SH-SY5Y (cell line): ENCODE results near the gene MCM8.

ENCODE experiments used
- GATA2 ChIP-seq: IDR thresholded peaks from 2 replicates; pipeline ENCODE4 v1.6.1; 2011; ENCODE audit warnings: mild to moderate bottlenecking, low read depth, low read length
- GATA3 ChIP-seq: IDR thresholded peaks from 2 replicates; pipeline ENCODE4 v1.6.1; 2011; ENCODE audit warnings: low read depth, mild to moderate bottlenecking, low read length, moderate library complexity

MCM8 gene

DNA sequence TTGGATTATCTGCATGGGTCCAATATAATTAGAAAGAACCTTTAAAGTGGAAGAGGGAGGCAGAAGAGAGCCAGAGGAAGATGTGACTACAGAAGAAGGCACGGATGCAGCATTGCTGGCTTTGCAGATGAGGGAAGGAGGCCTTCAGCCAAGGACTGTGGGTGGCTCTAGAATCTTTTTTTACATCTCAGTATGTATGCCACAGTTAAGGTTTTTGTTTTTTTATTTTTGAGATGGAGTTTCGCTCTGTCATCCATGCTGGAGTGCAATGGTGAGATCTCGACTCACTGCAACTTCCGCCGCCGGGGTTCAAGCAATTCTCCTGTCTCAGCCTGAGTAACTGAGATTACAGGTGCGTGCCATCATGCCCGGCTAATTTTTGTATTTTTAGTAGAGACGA lies 49.3 kb downstream of the MCM8 start:
- TF ChIP-seq GATA2 = no peak
- no peak for TF ChIP-seq GATA3

- no peak for TF ChIP-seq GATA2
- no peak for TF ChIP-seq GATA3
These were observed 50.4 kb downstream of the MCM8 start for GRCh38 chr20:6000871-6001270.

GRCh38 chr20:6006603-6006949 lies 56.1 kb downstream of the MCM8 start:
- TF ChIP-seq GATA2 = no peak
- no peak for TF ChIP-seq GATA3

DNA sequence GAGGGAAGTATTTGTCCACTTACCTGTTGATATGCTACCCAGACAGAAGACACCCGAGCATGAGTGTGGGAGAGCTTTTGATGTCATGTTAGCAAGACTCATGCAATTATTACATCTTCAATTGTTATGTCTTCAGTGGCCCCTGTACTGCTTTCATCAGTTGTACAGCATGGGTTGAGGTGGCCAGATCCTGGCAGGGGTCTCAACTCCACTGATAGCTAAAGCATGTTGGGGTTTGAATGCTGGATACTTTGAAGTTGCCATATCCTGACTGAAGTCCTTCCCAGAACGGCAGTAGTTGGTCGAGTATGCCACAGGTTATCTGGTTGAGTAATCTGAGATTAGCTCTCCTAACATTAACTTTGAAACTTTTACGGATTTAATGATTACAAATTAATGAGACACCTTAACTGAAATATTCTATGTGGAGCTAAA lies 56.7 kb downstream of the MCM8 start:
- no peak for TF ChIP-seq GATA3
- TF ChIP-seq GATA2 = no peak

DNA sequence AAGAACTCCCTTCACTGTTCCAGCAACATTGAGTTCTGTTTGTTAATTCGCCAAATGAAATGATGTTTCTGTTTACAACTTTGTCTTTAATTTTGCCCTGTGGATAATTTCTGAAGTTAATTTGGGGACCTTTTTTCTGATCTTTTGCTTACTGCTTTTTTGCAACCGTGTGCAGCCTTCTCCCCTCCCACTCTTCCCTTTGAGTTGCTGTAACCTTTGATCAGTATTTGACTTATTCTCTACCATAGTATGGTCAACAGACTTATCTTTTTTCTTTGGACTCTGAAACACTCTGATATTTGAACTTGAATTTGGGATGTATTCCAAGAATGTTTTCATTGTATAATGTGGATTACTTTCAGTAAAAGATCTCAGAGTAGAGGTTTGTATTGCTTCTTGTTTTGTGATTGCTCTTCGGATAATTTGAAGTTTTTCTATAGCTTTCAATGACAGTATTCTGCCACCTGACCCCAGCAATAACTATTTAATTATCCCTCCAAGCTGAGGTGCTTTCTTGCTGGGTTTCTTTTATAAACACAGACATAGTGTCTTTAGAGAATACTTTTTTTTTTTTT lies 57.2 kb downstream of the MCM8 start:
- TF ChIP-seq GATA3 (no peak), GATA2 (no peak)

DNA sequence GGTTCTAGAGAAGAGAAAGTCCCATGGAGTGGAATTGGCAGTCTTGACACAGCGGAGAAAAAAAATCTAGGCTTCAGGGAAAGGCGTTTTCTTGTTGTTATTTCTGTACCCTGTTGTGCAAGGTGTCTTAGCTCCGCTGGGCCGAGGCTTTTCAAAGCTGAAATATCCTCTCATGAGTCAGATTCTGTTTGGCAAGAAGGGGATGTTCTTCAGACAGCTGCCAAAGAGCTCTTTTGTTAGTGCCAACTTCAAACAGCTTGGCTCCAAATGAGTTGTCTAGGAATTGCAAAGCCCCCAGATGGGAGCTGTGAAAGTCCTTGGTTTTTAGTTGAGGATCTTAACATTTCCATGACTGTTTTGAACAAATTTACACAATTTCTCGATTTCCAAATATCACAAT lies 57.8 kb downstream of the MCM8 start:
- no peak for TF ChIP-seq GATA3
- no peak for TF ChIP-seq GATA2

- TF ChIP-seq GATA2 (no peak), GATA3 (no peak)
These were observed 61.7 kb downstream of the MCM8 start for GRCh38 chr20:6012179-6012578.

DNA sequence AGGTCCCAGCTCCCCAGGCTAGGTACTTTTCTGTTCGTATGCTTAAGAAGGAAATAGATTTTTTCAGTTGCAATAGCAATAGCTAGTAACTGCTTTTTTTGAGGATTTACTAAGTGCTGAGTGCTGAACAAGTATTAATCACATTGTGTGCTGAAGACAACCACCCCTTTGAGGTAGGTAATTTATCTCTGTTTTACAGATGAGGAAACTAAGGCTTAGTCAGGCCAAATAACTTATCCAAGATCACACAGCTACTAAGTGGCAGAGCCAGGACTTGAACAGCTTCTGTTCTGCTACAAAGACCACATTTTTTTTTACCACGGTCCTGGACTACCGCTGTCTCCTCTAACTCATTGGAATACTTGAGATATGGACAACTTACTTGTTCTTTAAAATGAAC lies 63.6 kb downstream of the MCM8 start:
- TF ChIP-seq GATA3 = no peak
- TF ChIP-seq GATA2 = no peak

DNA sequence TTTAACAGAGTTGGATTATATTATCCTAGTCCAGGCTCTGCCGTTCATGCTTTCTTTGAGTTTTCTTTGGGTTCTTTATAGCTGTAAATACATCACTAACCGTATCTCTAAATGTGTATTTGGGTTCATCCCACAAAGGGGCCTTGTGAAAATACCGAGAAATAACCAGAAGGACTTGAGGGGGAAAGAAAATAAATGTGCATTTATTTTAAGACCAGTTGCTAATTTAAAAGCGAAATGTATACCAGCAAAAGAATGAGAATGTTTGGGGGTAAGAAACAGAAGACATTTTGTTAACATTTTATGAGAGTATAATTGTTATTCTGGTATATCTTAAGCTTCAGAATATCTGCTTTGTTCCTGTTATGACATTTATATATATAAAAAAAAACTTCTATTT lies 64.5 kb downstream of the MCM8 start:
- no peak for TF ChIP-seq GATA2
- TF ChIP-seq GATA3 = no peak

DNA sequence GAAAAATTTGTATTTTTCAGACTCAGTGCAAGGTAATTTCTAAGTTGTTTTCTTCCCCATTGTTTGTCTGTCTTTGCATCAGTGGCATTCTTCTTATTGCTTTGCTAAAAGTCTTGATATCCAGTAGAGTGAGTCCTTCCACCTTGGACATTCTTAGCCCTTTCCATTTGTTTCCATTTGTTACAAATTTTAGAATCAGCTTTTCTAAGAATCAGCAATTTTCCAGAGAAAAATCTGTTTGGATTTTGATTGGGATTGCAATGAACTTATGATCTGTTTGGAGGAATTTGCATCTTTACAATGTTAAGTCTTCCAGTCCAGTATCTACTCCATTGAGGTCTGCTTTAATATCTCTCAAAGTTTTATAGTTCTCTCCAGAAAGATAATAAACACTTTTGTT lies 67.0 kb downstream of the MCM8 start:
- no peak for TF ChIP-seq GATA2
- TF ChIP-seq GATA3 = no peak

DNA sequence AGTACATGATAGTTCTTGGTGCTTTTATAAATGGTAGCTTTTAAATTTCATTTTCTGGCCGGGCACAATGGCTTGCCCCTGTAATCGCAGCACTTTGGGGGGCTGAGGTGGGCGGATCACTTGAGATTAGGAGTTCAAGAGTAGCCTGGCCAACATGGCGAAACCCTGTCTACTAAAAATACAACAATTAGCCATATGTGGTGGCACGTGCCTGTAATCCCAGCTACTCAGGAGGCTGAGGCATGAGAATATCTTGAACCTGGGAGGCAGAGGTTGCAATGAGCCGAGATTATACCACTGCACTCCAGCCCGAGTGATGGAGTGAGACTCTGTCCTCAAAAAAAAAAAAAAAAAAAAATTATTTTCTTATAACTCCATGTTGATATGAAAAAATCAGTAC lies 67.4 kb downstream of the MCM8 start:
- TF ChIP-seq GATA2 (no peak), GATA3 (no peak)

DNA sequence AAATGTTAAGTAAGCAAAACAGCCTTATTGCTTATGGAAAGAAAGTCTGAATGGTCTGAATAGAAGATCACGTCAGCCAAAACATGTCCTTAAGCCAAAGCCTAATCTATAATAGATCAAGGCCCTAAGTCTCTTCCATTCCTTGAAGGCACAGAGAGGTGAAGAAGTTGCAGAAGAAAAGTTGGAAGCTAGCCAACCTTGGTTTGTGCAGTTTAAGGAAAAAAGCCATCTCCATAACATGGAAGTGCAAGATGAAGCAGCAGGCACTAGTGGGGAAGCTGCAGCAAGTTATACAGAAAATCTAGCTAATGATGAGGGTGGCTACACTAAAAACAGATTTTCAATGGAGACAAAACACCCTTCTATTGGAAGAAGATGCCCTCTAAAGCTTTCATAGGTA lies 74.3 kb downstream of the MCM8 start:
- TF ChIP-seq GATA2 (no peak), GATA3 (no peak)

- no peak for TF ChIP-seq GATA2
These were observed 75.6 kb downstream of the MCM8 start for GRCh38 chr20:6026051-6026450.

DNA sequence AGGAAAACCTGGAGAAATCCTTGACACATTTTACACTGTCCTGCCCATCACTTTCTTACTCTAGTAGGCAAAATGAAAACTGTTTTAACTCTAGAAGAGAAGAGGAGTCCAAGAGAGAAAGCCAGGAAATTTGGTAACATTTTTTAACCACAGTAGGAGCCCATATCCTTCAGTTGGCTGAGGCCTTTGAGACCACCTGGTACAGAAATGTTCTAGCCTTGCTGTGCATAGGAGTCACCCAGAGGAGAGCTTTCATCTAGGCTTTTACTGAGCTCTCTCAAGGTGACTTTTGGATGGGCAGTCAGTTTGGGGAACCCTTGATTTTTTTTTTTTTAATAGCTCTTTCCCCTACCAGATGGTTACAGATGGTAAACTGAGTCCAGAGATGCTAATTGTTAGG lies 78.4 kb downstream of the MCM8 start:
- TF ChIP-seq GATA3 = no peak
- no peak for TF ChIP-seq GATA2

DNA sequence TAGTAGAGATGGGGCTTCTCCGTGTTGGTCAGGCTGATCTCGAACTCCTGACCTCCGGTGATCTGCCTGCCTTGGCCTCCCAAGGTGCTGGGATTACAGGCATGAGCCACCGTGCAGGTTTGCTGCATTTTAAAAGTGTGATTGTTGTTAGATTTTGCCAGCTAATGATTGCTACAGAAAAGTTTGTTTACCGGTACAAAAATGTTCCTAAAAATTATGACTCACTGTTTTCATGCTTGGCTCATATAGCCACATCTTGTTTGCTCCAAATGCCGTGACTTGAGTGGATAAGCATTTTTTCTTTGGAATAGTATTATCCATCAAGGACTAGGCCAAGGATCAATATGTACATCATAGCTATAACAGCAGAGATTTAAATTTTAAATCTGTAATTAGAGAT lies 79.1 kb downstream of the MCM8 start:
- TF ChIP-seq GATA3 (no peak), GATA2 (no peak)

DNA sequence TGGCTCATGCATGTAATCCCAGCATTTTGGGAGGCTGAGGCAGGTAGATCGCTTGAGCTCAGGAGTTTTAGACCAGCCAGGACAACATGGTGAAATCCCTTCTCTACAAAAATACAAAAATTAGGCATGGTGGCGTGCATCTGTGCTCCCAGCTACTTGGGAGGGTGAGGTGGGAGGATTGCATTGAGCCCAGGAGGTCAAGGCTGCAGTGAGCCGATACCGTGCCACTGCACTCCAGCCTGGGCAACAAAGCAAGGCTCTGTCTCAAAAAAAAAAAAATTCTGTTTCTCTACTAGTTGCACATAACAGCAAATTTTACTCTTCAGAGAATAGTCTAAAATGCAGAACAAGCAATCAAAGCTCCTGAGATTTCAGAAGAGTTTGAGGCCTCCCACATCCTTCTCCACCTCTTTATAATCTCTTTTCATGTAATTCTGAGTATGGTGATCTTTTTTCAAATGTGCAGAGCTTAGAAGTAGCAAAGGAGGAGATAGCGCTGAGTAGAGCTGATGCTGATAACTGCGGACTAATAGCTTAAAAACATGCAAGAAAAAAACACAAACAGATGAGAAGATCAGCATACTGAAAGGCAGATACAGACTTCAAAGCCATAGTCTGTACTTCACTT lies 80.1 kb downstream of the MCM8 start:
- TF ChIP-seq GATA2 (no peak), GATA3 (no peak)
